ENCODE data around the gene METAP1. TPM values are rescaled to one million over a fixed set of nuclear protein-coding genes. Genes with fewer than 3 reads are reported as not detected.

METAP1 gene
- total RNA-seq, 1 experiment from 2014 or later = 72.2 TPM

DNA sequence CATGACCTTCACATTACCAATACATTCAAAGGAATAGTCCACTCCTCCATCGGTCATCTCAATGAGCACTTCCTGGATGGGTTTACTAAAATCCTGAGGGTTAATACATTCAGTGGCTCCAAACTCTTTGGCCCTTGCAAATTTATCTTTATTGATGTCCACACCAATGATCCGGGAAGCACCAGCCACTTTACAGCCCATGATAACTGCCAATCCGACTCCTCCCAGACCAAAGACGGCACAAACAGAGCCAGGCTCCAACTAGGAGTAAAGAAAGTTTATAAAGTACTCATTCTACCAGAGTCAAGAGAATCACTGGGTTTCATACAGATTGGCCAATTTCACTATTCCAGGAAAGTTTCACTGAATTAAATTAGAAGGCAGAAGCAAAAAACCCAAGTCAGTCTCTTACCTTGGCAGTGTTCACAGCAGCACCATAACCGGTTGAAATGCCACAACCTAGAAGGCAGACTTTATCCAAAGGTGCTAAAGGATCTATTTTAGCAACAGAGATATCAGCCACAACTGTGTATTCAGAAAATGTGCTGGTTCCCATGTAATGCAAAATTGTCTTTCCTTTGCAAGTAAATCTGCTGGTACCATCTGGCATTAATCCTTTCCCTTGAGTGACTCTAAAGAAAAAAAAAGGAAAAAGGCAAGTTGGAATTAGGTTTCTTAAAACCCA lies 80.9 kb downstream of the METAP1 start:
- H3K4me1 ChIP-seq (ENCODE audit: insufficient read depth, low read length, poor library complexity, severe bottlenecking) = no peaks in the 10 kb centered on the region
- BruUV-seq (replicated peaks) = no TSS peak
- intact Hi-C loops (cut with micrococcal nuclease; ENCODE audit: unreplicated experiment) = no loop called here
- POLR2A ChIA-PET (ENCODE audit: low non-redundant PET) = no interaction called here
- peaks cover 95% of the 10 kb centered on the region for H3K36me3 ChIP-seq (ENCODE audit: insufficient read depth, low read length, poor library complexity, severe bottlenecking)
- no peaks in the 10 kb centered on the region for H3K9me3 ChIP-seq (ENCODE audit: low read depth, low read length, poor library complexity, severe bottlenecking)
- no peak overlapping the region for H3K4me3 ChIP-seq (ENCODE audit: low read depth, low read length, poor library complexity, severe bottlenecking)
- no peak for DNase-seq (ENCODE audit: low spot score)
- CTCF ChIA-PET = no interaction called here
- no peaks in the 10 kb centered on the region for H3K27me3 ChIP-seq (replicated peaks; ENCODE audit: insufficient read depth, low read depth, low read length, poor library complexity)
- H3K27ac ChIP-seq (ENCODE audit: low read depth, low read length, poor library complexity, severe bottlenecking) = no peak overlapping the region
- no peak for TF ChIP-seq EZH2 (IDR thresholded peaks at IDR 0.05; ENCODE audit: borderline replicate concordance, low read depth, low read length, poor library complexity, severe bottlenecking)
- TF ChIP-seq, protein P1, sequence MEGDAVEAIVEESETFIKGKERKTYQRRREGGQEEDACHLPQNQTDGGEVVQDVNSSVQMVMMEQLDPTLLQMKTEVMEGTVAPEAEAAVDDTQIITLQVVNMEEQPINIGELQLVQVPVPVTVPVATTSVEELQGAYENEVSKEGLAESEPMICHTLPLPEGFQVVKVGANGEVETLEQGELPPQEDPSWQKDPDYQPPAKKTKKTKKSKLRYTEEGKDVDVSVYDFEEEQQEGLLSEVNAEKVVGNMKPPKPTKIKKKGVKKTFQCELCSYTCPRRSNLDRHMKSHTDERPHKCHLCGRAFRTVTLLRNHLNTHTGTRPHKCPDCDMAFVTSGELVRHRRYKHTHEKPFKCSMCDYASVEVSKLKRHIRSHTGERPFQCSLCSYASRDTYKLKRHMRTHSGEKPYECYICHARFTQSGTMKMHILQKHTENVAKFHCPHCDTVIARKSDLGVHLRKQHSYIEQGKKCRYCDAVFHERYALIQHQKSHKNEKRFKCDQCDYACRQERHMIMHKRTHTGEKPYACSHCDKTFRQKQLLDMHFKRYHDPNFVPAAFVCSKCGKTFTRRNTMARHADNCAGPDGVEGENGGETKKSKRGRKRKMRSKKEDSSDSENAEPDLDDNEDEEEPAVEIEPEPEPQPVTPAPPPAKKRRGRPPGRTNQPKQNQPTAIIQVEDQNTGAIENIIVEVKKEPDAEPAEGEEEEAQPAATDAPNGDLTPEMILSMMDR (conservative IDR thresholded peaks at IDR 0.05; ENCODE audit: low read depth, low read length) = no peak

DNA sequence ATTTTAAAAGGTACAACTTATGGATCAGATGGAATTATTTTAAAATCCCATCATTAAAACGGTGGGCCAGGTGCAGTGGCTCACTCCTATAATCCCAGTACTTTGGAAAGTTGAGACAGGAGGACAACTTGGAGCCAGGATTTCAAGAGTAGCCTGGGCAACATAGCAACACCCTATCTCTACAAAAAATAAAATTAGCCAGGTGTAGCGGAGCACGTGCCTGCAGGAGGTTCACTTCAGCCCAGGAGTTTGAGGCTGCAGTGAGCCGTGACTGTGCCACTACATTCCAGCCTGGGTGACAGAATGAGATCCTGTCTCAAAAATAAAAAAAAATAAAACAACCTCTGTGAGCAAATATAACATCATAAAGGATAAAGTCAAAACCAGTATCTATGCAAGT lies 81.7 kb downstream of the METAP1 start:
- no TSS peak for BruUV-seq (replicated peaks)
- Histone ChIP-seq H3K27me3 (replicated peaks; ENCODE audit: insufficient read depth, low read depth, low read length, poor library complexity) (no peaks in the 10 kb centered on the region), H3K27ac (ENCODE audit: low read depth, low read length, poor library complexity, severe bottlenecking) (no peak overlapping the region), H3K36me3 (ENCODE audit: insufficient read depth, low read length, poor library complexity, severe bottlenecking) (peaks cover 95% of the 10 kb centered on the region), H3K9me3 (ENCODE audit: low read depth, low read length, poor library complexity, severe bottlenecking) (no peaks in the 10 kb centered on the region), H3K4me1 (ENCODE audit: insufficient read depth, low read length, poor library complexity, severe bottlenecking) (no peaks in the 10 kb centered on the region), H3K4me3 (ENCODE audit: low read depth, low read length, poor library complexity, severe bottlenecking) (no peak overlapping the region)
- intact Hi-C loops (cut with micrococcal nuclease; ENCODE audit: unreplicated experiment) = no loop called here
- ChIA-PET CTCF (no interaction called here), POLR2A (ENCODE audit: low non-redundant PET) (no interaction called here)
- TF ChIP-seq EZH2 (IDR thresholded peaks at IDR 0.05; ENCODE audit: borderline replicate concordance, low read depth, low read length, poor library complexity, severe bottlenecking) = no peak
- TF ChIP-seq, protein P1 (conservative IDR thresholded peaks at IDR 0.05; ENCODE audit: low read depth, low read length) = no peak
- DNase-seq (ENCODE audit: low spot score) = no peak

DNA sequence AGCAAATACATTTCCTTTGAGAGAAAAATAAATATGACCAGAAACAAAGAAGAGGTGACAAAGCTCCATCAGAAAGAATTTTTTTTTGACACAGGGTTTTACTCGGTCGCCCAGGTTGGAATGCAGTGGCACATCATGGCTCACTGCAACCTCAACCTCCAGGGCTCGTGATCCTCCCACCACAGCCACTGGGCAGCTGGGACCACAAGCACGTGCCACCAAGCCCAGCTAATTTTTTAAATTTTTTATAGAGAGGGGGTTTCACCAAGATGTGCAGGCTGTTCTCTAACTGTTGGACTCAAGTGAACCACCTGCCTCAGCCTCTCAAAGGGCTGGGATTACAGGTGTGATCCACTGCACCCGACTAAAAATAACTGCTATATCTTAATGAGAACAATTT lies 82.8 kb downstream of the METAP1 start:
- ChIA-PET POLR2A (ENCODE audit: low non-redundant PET) (no interaction called here), CTCF (no interaction called here)
- TF ChIP-seq, protein P1 (conservative IDR thresholded peaks at IDR 0.05; ENCODE audit: low read depth, low read length) = no peak
- TF ChIP-seq EZH2 (IDR thresholded peaks at IDR 0.05; ENCODE audit: borderline replicate concordance, low read depth, low read length, poor library complexity, severe bottlenecking) = no peak

More for the DNA sequence above, 82.8 kb downstream of the METAP1 start:
- H3K9me3 ChIP-seq (ENCODE audit: low read depth, low read length, poor library complexity, severe bottlenecking) = no peaks in the 10 kb centered on the region
- BruUV-seq (replicated peaks) = no TSS peak
- no peak overlapping the region for H3K27ac ChIP-seq (ENCODE audit: low read depth, low read length, poor library complexity, severe bottlenecking)
- H3K36me3 ChIP-seq (ENCODE audit: insufficient read depth, low read length, poor library complexity, severe bottlenecking) = peaks cover 100% of the 10 kb centered on the region
- intact Hi-C loops (cut with micrococcal nuclease; ENCODE audit: unreplicated experiment) = no loop called here
- H3K27me3 ChIP-seq (replicated peaks; ENCODE audit: insufficient read depth, low read depth, low read length, poor library complexity) = no peaks in the 10 kb centered on the region
- no peak for DNase-seq (ENCODE audit: low spot score)
- H3K4me1 ChIP-seq (ENCODE audit: insufficient read depth, low read length, poor library complexity, severe bottlenecking) = no peaks in the 10 kb centered on the region
- H3K4me3 ChIP-seq (ENCODE audit: low read depth, low read length, poor library complexity, severe bottlenecking) = no peak overlapping the region

Data from A673 (cell line).